ENCODE measurements around the gene TEX13D.

Gene TEX13D

GRCh38 chrX:124348885-124349453 is 16.5 kb downstream of the TEX13D start:
- no peak for DNase-seq

- no peak for DNase-seq
These were observed 22.2 kb downstream of the TEX13D start for GRCh38 chrX:124354648-124355047.

GRCh38 chrX:124358800-124359383 is 26.4 kb downstream of the TEX13D start:
- no peak for DNase-seq

- DNase-seq, result no peak
These were observed 29.6 kb downstream of the TEX13D start for GRCh38 chrX:124362072-124362471.

- DNase-seq, result no peak
These were observed 30.3 kb downstream of the TEX13D start for GRCh38 chrX:124362761-124363160.

GRCh38 chrX:124369722-124370121 is 37.3 kb downstream of the TEX13D start:
- no peak for DNase-seq

- no peak for DNase-seq
These were observed 40.9 kb downstream of the TEX13D start for GRCh38 chrX:124373348-124373747.

- DNase-seq, result no peak
These were observed 46.2 kb downstream of the TEX13D start for GRCh38 chrX:124378643-124379042.

GRCh38 chrX:124383354-124383753 is 50.9 kb downstream of the TEX13D start:
- DNase-seq, result no peak

GRCh38 chrX:124386401-124386800 is 53.9 kb downstream of the TEX13D start:
- DNase-seq, result no peak

Data from islet precursor cell (in vitro differentiated cells).